Epithelial cell of proximal tubule (primary cell): ENCODE data around the gene RBPJL. TPM values are rescaled to one million over a fixed set of nuclear protein-coding genes. Genes with fewer than 3 reads are reported as not detected.

Experiments used
- DNase-seq: peaks from one replicate; pipeline ENCODE4 v3.0.0-alpha.2; 2011; ENCODE audit warnings: low read depth
- H3K4me3 ChIP-seq: 2 replicates; pipeline ENCODE4 v1.5.1; 2011; ENCODE audit warnings: low read depth, mild to moderate bottlenecking, low read length
- CTCF ChIP-seq: conservative IDR thresholded peaks from 2 replicates; pipeline ENCODE4 v1.5.1; 2012; ENCODE audit warnings: low read depth, mild to moderate bottlenecking, low read length
- total RNA-seq: library from RNA; depleted of rRNA; stranded (reverse); fragments of >200 nt; gene quantifications from 2 replicates; pipeline ENCODE4 v1.2.3, GENCODE V29; 2015

Gene RBPJL
- total RNA-seq, 1 donor from 2014 or later, result not detected

GRCh38 chr20:45282700-45283550 lies 23.7 kb upstream of the RBPJL start:
- TF ChIP-seq CTCF, result no peak
- no peak for DNase-seq
- no peak overlapping the region for H3K4me3 ChIP-seq

GRCh38 chr20:45283551-45284057 lies 23.0 kb upstream of the RBPJL start:
- no peak for TF ChIP-seq CTCF
- no peak overlapping the region for H3K4me3 ChIP-seq
- no peak for DNase-seq

- TF ChIP-seq CTCF, result no peak
- no peak overlapping the region for H3K4me3 ChIP-seq
- no peak for DNase-seq
Observed at GRCh38 chr20:45288376-45288775, 18.3 kb upstream of the RBPJL start.

GRCh38 chr20:45288860-45289259 lies 17.8 kb upstream of the RBPJL start:
- no peak overlapping the region for H3K4me3 ChIP-seq
- no peak for TF ChIP-seq CTCF
- no peak for DNase-seq

GRCh38 chr20:45289942-45290676 lies 16.5 kb upstream of the RBPJL start:
- DNase-seq, result no peak

More at GRCh38 chr20:45289942-45290676, 16.5 kb upstream of the RBPJL start:
- no peak overlapping the region for H3K4me3 ChIP-seq
- TF ChIP-seq CTCF, result no peak
